HepG2 (cell line): ENCODE results near the gene GATA5. TPM values are rescaled to one million over a fixed set of nuclear protein-coding genes. Genes with fewer than 3 reads are reported as not detected.

Experiments used
- FOSL1 ChIP-seq: sonication (generic); formaldehyde crosslinking; IDR thresholded peaks from 2 replicates; pipeline ENCODE4 v1.9.0; 2021; ENCODE audit warnings: missing genetic modification reagents, borderline replicate concordance
- MAF1 ChIP-seq: sonication (generic); formaldehyde crosslinking; IDR thresholded peaks from 2 replicates; pipeline ENCODE4 v1.5.0; 2020; ENCODE audit warnings: missing genetic modification reagents, borderline replicate concordance
- MEIS2 ChIP-seq: sonication (generic); formaldehyde crosslinking; IDR thresholded peaks from 2 replicates; pipeline ENCODE4 v1.9.0; 2021; ENCODE audit warnings: mild to moderate bottlenecking, missing genetic modification reagents
- NCOA2 ChIP-seq: sonication (generic); formaldehyde crosslinking; IDR thresholded peaks from 2 replicates; pipeline ENCODE4 v1.8.0; 2022; ENCODE audit warnings: inconsistent platforms
- PCBP2 ChIP-seq: fragments of 200-400 bp; formaldehyde crosslinking; optimal IDR thresholded peaks from 2 replicates; pipeline ENCODE3; 2018; ENCODE audit warnings: low read length, low read depth; ENCODE audit not compliant: poor library complexity, severe bottlenecking
- RELA ChIP-seq: sonication (generic); formaldehyde crosslinking; IDR thresholded peaks from 2 replicates; pipeline ENCODE4 v1.4.0; 2020; ENCODE audit warnings: missing genetic modification reagents
- SMC3 ChIP-seq: IDR thresholded peaks from 2 replicates; pipeline ENCODE4 v1.6.1; 2011; ENCODE audit warnings: low read length, improper control_type of control experiment
- SOX6 ChIP-seq, 2 experiments: fragments of 450-650 bp in 1 of 2; sonication (generic) in 1 of 2; formaldehyde crosslinking in 1 of 2; IDR thresholded peaks; 2 replicates each; pipeline versions ENCODE4 v1.4.0 to v1.6.1; 2017 to 2020; ENCODE audit warnings: antibody characterized with exemption in 1 of 2, mild to moderate bottlenecking in 1 of 2, missing genetic modification reagents in 1 of 2
- TEAD2 ChIP-seq: sonication (generic); formaldehyde crosslinking; IDR thresholded peaks from 2 replicates; pipeline ENCODE4 v1.9.0; 2021; ENCODE audit warnings: missing genetic modification reagents
- ZFP36L1 ChIP-seq: sonication (generic); formaldehyde crosslinking; IDR thresholded peaks from 2 replicates; pipeline ENCODE4 v1.8.0; 2022; ENCODE audit warnings: mild to moderate bottlenecking, missing genetic modification reagents, moderate library complexity
- ZFP62 ChIP-seq: sonication (generic); formaldehyde crosslinking; IDR thresholded peaks from 2 replicates; pipeline ENCODE4 v1.4.0; 2020; ENCODE audit warnings: missing genetic modification reagents
- ZMYM2 ChIP-seq: sonication (generic); formaldehyde crosslinking; IDR thresholded peaks from 2 replicates; pipeline ENCODE4 v1.8.0; 2022; ENCODE audit warnings: mild to moderate bottlenecking, missing genetic modification reagents
- ZNF232 ChIP-seq: sonication (generic); formaldehyde crosslinking; IDR thresholded peaks from 2 replicates; pipeline ENCODE4 v1.4.0; 2020; ENCODE audit warnings: missing genetic modification reagents, borderline replicate concordance
- ZNF510 ChIP-seq: sonication (generic); formaldehyde crosslinking; IDR thresholded peaks from 2 replicates; pipeline ENCODE4 v1.4.0; 2020; ENCODE audit warnings: low read depth, mild to moderate bottlenecking, missing genetic modification reagents
- ZNF576 ChIP-seq: sonication (generic); formaldehyde crosslinking; IDR thresholded peaks from 2 replicates; pipeline ENCODE4 v1.4.0; 2020; ENCODE audit warnings: mild to moderate bottlenecking, missing genetic modification reagents
- ZNF629 ChIP-seq: sonication (generic); formaldehyde crosslinking; conservative IDR thresholded peaks from 2 replicates; pipeline ENCODE4 v1.5.0; 2020; ENCODE audit warnings: missing genetic modification reagents
- ZNF749 ChIP-seq: sonication (generic); formaldehyde crosslinking; IDR thresholded peaks from 2 replicates; pipeline ENCODE4 v1.8.0; 2022; ENCODE audit warnings: mild to moderate bottlenecking, missing genetic modification reagents, moderate library complexity, borderline replicate concordance
- ZNF782 ChIP-seq: sonication (generic); formaldehyde crosslinking; IDR thresholded peaks from 2 replicates; pipeline ENCODE4 v1.4.0; 2020; ENCODE audit warnings: missing genetic modification reagents, mild to moderate bottlenecking, borderline replicate concordance
- polyA plus RNA-seq, 8 experiments: library from polyadenylated mRNA; depleted of rRNA in 3 of 8; stranded (reverse) in 7 of 8; unstranded in 1 of 8; fragments of >200 nt; fragmentation: Illumina TruSeq in 4 of 8; extraction: Trizol in 4 of 8; gene quantifications; 2 replicates each; pipeline versions ENCODE4 v1.2.1 to v1.2.3, GENCODE V29; 2011 to 2016; ENCODE audit warnings: low read depth in 4 of 8, missing spikeins in 1 of 8, mixed read lengths in 1 of 8; ENCODE audit not compliant: insufficient read depth in 1 of 8
- total RNA-seq, 5 experiments: library from RNA; depleted of rRNA; stranded (reverse); fragments of >200 nt; fragmentation: Illumina TruSeq; extraction: Trizol; gene quantifications; 2 replicates each; pipeline ENCODE4 v1.2.3, GENCODE V29; 2016; ENCODE audit warnings: low read depth in 1 of 5
- TF ChIP-seq, protein P1 (sequence below): sonication (generic); formaldehyde crosslinking; IDR thresholded peaks from 2 replicates; pipeline ENCODE4 v1.4.0; 2020; ENCODE audit warnings: missing genetic modification reagents, mild to moderate bottlenecking, borderline replicate concordance
- TF ChIP-seq, protein P2 (sequence below): sonication (generic); formaldehyde crosslinking; IDR thresholded peaks from 2 replicates; pipeline ENCODE4 v1.4.0; 2020; ENCODE audit warnings: missing genetic modification reagents
- TF ChIP-seq, protein P3 (sequence below): sonication (generic); formaldehyde crosslinking; IDR thresholded peaks from 2 replicates; pipeline ENCODE4 v1.4.0; 2020; ENCODE audit warnings: mild to moderate bottlenecking, missing genetic modification reagents
- TF ChIP-seq, protein P4 (sequence below): sonication (generic); formaldehyde crosslinking; IDR thresholded peaks from 2 replicates; pipeline ENCODE4 v1.4.0; 2020; ENCODE audit warnings: missing genetic modification reagents, mild to moderate bottlenecking, borderline replicate concordance

The GATA5 gene
- total and polyA plus RNA-seq, 2 of the 13 experiments (the other 11 are each of a cell fraction or from before 2014, with no cell fraction given), result 0.12 to 0.20 TPM

- TF ChIP-seq, protein P1, sequence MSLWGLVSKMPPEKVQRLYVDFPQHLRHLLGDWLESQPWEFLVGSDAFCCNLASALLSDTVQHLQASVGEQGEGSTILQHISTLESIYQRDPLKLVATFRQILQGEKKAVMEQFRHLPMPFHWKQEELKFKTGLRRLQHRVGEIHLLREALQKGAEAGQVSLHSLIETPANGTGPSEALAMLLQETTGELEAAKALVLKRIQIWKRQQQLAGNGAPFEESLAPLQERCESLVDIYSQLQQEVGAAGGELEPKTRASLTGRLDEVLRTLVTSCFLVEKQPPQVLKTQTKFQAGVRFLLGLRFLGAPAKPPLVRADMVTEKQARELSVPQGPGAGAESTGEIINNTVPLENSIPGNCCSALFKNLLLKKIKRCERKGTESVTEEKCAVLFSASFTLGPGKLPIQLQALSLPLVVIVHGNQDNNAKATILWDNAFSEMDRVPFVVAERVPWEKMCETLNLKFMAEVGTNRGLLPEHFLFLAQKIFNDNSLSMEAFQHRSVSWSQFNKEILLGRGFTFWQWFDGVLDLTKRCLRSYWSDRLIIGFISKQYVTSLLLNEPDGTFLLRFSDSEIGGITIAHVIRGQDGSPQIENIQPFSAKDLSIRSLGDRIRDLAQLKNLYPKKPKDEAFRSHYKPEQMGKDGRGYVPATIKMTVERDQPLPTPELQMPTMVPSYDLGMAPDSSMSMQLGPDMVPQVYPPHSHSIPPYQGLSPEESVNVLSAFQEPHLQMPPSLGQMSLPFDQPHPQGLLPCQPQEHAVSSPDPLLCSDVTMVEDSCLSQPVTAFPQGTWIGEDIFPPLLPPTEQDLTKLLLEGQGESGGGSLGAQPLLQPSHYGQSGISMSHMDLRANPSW, result no peak
- TF ChIP-seq ZMYM2 (CRISPR knock-in tag) (no peak), ZNF232 (no peak), ZNF782 (CRISPR knock-in tag) (peak; percentile 63; the same call in 1 of the 2 replicates), ZNF510 (CRISPR knock-in tag) (no peak), NCOA2 (CRISPR knock-in tag) (peak; percentile 80; the same call in 1 of the 2 replicates), ZNF749 (no peak), TEAD2 (no peak), MAF1 (CRISPR knock-in tag) (0 out of 2 replicates have a peak, but pooled peaks have one; percentile 18), SOX6 (IDR thresholded peaks at IDR 0.05) (no peak), SOX6 (CRISPR knock-in tag; IDR thresholded peaks at IDR 0.05) (peak; percentile 83), ZNF576 (CRISPR knock-in tag) (no peak), ZNF629 (CRISPR knock-in tag) (peak; percentile 44; the same call in 1 of the 2 replicates), ZFP62 (CRISPR knock-in tag) (no peak), ZFP36L1 (CRISPR knock-in tag) (no peak), FOSL1 (CRISPR knock-in tag) (no peak), RELA (CRISPR knock-in tag) (0 out of 2 replicates have a peak, but pooled peaks have one; percentile 24), SMC3 (no peak), PCBP2 (no peak), MEIS2 (CRISPR knock-in tag) (peak; percentile 51; the same call in 1 of the 2 replicates)
- TF ChIP-seq, protein P2, sequence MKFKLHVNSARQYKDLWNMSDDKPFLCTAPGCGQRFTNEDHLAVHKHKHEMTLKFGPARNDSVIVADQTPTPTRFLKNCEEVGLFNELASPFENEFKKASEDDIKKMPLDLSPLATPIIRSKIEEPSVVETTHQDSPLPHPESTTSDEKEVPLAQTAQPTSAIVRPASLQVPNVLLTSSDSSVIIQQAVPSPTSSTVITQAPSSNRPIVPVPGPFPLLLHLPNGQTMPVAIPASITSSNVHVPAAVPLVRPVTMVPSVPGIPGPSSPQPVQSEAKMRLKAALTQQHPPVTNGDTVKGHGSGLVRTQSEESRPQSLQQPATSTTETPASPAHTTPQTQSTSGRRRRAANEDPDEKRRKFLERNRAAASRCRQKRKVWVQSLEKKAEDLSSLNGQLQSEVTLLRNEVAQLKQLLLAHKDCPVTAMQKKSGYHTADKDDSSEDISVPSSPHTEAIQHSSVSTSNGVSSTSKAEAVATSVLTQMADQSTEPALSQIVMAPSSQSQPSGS, result no peak
- TF ChIP-seq, protein P3, sequence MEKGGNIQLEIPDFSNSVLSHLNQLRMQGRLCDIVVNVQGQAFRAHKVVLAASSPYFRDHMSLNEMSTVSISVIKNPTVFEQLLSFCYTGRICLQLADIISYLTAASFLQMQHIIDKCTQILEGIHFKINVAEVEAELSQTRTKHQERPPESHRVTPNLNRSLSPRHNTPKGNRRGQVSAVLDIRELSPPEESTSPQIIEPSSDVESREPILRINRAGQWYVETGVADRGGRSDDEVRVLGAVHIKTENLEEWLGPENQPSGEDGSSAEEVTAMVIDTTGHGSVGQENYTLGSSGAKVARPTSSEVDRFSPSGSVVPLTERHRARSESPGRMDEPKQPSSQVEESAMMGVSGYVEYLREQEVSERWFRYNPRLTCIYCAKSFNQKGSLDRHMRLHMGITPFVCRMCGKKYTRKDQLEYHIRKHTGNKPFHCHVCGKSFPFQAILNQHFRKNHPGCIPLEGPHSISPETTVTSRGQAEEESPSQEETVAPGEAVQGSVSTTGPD (CRISPR knock-in tag), result peak; percentile 75; the same call in 1 of the 2 replicates
- TF ChIP-seq, protein P4, sequence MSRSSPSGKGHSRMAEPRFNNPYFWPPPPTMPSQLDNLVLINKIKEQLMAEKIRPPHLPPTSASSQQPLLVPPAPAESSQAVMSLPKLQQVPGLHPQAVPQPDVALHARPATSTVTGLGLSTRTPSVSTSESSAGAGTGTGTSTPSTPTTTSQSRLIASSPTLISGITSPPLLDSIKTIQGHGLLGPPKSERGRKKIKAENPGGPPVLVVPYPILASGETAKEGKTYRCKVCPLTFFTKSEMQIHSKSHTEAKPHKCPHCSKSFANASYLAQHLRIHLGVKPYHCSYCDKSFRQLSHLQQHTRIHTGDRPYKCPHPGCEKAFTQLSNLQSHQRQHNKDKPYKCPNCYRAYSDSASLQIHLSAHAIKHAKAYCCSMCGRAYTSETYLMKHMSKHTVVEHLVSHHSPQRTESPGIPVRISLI (CRISPR knock-in tag), result no peak
Observed at GRCh38 chr20:62487561-62488354, 12.0 kb upstream of the GATA5 start (continued).
